HuH-7.5 (cell line): ENCODE results near the gene COL6A5.
"Not testable (repeated sequence)": the region's sequence is repeated elsewhere in the genome, so short reads cannot be mapped to it uniquely, and the experiment has no call there.

Source experiments
- DNase-seq: peaks from one replicate; pipeline ENCODE4 v3.0.0; 2011; ENCODE audit warnings: low spot score

Gene COL6A5, protein sequence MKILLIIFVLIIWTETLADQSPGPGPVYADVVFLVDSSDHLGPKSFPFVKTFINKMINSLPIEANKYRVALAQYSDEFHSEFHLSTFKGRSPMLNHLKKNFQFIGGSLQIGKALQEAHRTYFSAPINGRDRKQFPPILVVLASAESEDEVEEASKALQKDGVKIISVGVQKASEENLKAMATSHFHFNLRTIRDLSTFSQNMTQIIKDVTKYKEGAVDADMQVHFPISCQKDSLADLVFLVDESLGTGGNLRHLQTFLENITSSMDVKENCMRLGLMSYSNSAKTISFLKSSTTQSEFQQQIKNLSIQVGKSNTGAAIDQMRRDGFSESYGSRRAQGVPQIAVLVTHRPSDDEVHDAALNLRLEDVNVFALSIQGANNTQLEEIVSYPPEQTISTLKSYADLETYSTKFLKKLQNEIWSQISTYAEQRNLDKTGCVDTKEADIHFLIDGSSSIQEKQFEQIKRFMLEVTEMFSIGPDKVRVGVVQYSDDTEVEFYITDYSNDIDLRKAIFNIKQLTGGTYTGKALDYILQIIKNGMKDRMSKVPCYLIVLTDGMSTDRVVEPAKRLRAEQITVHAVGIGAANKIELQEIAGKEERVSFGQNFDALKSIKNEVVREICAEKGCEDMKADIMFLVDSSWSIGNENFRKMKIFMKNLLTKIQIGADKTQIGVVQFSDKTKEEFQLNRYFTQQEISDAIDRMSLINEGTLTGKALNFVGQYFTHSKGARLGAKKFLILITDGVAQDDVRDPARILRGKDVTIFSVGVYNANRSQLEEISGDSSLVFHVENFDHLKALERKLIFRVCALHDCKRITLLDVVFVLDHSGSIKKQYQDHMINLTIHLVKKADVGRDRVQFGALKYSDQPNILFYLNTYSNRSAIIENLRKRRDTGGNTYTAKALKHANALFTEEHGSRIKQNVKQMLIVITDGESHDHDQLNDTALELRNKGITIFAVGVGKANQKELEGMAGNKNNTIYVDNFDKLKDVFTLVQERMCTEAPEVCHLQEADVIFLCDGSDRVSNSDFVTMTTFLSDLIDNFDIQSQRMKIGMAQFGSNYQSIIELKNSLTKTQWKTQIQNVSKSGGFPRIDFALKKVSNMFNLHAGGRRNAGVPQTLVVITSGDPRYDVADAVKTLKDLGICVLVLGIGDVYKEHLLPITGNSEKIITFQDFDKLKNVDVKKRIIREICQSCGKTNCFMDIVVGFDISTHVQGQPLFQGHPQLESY (N-terminal part only)

DNA sequence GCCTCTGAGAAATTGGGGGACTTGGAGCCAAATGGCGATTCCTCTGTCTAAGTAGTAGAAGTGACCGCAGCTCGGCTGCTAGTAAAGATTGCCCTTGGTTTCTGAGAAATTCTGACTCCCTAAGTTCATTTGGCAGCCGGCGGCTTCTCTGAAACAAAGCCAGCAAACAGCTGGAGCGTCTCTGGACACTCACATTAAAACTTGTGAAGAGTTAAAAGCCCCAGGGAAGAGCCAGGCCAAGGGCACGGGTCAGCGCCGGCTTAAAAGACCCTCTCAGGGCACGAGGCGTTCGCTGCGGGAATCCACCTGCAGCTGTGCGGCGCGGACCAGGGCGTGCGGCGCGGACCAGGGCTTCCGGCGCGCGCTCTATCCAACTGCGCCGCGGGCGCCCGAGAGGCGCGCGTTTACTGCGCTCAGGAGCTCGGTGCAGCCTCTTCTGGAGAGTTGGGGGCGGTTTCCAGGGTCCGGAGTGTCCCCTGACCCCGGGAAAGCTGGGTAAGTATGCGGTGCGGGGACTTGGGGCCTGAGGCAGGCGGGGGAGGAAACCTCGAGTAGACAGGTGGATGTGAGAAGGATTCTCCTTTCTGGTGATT, at the start of gene COL6A5:
COL6A5 (plus strand) TSS at position 186 of the 593 bp plus-strand sequence. CDS start 27,967 bp downstream, outside the sequence.
- no peak for DNase-seq

DNA sequence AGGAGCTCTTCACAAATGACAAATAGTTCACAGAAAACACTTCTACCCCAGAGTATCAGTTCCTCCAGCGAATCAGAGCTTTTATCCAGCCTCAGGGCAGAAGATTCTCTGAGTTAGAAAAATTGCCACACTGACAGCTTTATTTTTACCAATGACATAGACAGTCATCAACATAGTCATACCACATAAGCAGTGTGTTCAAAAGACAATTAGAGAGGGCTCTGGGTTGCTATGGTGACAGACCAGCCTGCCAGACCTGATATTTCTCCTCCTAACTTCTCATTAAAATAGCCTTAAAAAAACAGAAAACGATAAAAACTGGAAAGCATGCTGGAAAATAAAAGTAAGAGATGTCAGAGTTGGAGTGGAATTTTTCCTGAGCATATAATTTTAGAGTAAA, 45.9 kb upstream of the COL6A5 start:
- DNase-seq: no peak

DNA sequence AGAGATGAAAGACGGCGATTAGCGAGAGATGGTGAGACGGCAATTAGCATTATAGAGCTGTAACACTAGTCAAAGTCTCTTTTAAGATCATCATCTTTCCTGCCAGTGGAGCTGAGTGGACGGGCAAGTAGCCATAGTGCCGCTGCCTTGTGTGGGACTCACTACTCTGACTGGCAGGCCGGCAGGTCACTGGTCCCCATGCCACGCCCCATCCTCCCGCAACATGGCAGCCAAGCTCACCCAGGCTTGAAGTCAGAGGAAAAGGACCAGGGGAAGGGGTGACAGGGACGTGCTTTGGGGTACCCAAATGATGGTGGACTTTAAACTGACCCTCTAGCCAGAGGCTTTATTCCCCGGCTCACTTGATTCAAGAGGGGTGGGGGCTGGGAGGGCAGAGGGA, 44.6 kb upstream of the COL6A5 start:
- DNase-seq: no peak

- no peak for DNase-seq
Measured at GRCh38 chr3:130310109-130310508, 35.4 kb upstream of the COL6A5 start.

DNA sequence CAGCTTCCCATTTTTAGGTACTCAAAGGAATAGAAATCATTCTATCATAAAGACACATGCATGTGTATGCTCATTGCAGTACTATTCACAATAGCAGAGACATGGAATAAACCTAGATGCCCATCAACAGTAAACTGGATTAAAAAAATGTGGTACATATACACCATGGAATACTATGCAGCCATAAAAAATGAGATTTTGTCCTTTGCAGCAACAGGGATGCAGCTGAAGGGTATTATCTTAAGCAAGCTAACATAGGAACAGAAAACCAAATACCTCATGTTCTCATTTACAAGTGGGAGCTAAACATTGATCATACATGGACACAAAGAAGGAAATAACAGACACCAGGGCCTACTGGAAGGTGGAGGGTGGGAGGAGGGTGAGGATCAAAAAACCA, 33.1 kb upstream of the COL6A5 start:
- DNase-seq: no peak

- no peak for DNase-seq
Measured at GRCh38 chr3:130316169-130316568, 29.3 kb upstream of the COL6A5 start.

GRCh38 chr3:130323503-130323902, 22.0 kb upstream of the COL6A5 start:
- no peak for DNase-seq

- DNase-seq: no peak
Measured at GRCh38 chr3:130340766-130341165, 4.7 kb upstream of the COL6A5 start.

DNA sequence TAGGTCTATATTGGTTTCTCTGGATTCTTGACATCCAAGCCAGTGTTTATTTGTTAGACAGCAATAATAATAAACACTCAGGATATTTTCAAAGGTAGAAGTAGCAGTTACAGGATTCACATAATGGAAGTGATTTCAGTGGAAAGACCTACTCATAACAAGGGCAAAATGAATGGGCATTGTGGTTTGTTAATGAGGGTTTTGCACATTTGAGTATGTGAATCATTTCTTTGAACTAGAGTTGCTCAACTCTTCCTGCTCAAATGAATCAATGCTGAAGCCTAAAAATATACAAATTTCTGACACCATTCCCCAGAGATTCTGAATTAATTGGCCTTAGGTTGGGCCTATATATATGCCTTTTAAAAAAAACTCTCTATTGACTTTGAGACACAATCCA, 4.1 kb upstream of the COL6A5 start:
- no peak for DNase-seq

GRCh38 chr3:130341882-130342281, 3.6 kb upstream of the COL6A5 start:
- DNase-seq: no peak

DNA sequence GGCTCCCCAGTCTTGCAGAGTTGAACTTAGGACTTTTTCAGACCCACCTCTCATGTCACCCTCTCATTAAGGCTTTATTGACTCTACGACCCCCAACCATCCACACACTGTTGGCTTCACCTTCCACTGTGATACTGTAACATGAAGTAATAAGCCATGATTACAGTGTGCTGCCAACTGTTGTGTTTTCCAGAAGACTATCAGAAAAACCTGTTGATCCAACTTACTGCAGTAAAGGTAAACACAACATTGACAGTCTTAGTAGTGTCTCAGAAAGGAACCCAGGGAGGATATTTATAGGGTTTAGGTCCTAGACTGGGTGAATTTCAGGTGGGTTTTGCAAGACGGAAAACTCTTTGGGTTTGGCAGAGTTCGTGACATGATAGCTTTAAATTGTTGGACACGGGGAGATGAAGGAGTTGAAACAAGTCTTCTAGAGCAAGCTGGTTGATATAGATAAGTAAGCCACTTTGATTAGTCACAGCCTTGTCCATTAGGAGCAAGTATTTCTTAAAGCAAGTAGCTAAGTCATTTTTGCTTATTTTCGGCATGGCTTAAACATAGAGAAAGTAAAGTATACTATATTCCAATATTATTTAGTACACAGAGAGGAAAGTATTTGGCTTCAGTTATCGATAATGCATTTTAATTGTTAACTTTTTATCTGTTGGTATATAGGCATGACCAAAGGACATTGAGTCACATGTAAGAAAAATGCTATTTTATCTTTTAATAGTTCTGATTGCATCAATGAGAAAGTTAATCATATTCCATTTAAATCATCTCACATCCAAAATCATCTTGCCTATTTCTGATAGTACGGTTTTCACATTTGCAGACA, 2.4 kb upstream of the COL6A5 start:
- no peak for DNase-seq

DNA sequence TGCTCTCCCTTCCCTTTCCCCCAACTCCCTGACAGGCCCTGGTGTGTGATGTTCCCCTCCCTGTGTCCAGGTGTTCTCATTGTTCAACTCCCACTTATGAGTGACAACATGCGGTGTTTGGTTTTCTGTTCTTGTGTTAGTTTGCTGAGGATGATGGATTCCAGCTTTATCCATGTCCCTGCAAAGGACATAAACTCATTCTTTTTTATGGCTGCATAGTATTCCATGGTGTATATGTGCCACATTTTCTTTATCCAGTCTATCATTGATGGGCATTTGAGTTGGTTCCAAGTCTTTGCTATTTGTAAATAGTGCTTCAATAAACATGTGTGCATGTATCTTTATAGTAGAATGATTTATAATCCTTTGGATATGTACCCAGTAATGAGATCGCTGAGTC, 2.8 kb downstream of the COL6A5 start:
- not testable (repeated sequence) for DNase-seq

- DNase-seq: no peak
Measured at GRCh38 chr3:130354430-130354829, 9.0 kb downstream of the COL6A5 start.

GRCh38 chr3:130374033-130374432, 28.6 kb downstream of the COL6A5 start:
- DNase-seq: no peak

DNA sequence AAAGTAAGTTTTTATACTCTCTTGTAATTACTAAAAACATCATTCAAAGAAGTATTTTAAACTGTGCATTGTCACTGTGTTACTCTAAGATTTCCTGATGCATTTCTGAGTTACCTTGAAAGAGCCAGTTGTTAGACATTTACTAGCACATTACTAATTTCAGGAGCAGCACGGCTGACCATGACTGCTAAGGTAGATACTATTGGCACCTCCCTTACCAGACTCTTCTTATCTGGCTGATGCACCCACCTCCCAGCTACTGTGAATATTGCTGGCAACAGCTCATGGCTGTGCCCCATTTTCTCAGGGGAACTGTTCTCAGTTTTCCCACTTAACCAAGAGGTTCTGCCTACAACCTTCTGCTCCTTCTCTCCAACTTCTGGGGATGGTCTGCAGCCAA, 29.4 kb downstream of the COL6A5 start:
- no peak for DNase-seq

DNA sequence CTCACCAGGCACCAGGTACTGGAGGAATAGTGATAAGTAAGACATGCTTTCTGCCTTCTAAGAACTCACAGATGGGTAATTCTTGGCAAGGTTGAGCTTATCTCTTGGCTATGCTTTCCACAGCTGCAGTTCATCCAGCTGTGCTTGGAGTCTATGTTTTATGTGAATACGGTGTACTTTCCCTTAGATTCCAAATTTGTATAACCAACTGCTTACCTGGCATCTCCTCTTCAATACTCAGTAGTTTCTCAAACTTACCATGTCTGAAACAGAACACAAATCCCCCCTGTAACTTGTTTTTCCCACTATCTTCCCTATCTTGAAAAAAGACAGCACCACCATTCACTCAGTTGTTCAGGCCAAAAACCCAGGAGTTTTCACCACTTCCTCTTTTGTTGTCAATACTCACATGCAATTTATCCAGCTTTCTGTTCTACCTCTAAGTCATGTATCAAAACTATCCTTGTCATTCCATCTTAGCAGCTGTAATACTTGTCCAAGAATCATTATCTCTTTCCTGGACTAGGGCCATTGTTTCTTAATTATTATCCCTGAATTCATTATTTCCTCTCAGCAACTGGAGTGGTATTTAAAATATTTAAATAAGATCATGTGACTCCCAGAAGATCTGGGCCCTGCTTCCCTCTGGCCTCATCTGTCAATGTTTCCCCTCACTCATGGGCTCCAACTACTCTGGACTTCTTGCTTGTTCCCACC, 32.6 kb downstream of the COL6A5 start:
- DNase-seq: no peak

DNA sequence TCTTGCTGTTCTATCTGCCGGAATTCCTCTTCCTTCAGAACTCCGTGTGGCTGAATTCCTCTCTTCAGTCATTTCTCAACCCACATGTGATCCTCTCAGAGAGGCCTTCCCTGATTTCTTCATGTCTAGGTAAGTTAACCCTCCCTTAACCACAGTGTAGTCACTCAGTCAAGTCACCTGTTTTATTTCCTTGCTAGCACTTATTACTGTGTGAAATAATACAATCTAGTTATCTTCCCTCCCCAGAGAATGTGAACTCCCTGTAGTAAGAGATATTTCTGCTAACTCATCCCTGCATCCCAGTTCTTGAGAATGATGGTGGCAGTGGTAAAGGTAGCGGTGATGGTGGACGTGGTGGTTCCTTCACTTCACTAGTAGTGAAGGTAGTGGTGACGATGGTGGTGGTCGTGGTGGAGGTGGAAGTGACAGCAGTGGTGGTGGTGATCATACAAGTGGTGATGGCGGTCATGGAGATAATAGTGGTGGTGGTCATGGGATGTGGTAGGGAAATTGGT, 33.3 kb downstream of the COL6A5 start:
- DNase-seq: no peak

- no peak for DNase-seq
Measured at GRCh38 chr3:130379274-130379673, 33.8 kb downstream of the COL6A5 start.

GRCh38 chr3:130380398-130380797, 34.9 kb downstream of the COL6A5 start:
- no peak for DNase-seq

GRCh38 chr3:130383424-130383823, 38.0 kb downstream of the COL6A5 start:
- no peak for DNase-seq
